ENCODE data around the gene ATP8B4.
A peak's percentile ranks its signal among the peaks of the same experiment; 100 is the strongest.

ATP8B4 gene

GRCh38 chr15:50065279-50065678 lies 53.8 kb downstream of the ATP8B4 start:
- Histone ChIP-seq H3K9me3 (replicated peaks in 1 of 11) (no peaks in the 10 kb centered on the region; a peak in 1 of 22 replicates), H3K36me3 (peaks cover 0 to 9% (median 0%) of the 10 kb centered on the region in 11 experiments; a peak in 2 of 22 replicates), H3K9ac (no peak overlapping the region), H3K4me2 (peak overlapping the region in 10 of 11 experiments; percentile 3 to 46 (median 31); a peak in 12 of 22 replicates), H4K20me1 (no peaks in the 10 kb centered on the region), H3K4me3 (no peak overlapping the region), H3K27ac (peak overlapping the region in 7 of 11 experiments; percentile 10 to 62 (median 44); a peak in 10 of 22 replicates), H3K27me3 (no peaks in the 10 kb centered on the region), H3K4me1 (peaks cover 0 to 62% (median 31%) of the 10 kb centered on the region in 10 experiments; a peak in 14 of 20 replicates)
- no peak for TF ChIP-seq Cebpa-rat (IDR thresholded peaks at IDR 0.05)

DNA sequence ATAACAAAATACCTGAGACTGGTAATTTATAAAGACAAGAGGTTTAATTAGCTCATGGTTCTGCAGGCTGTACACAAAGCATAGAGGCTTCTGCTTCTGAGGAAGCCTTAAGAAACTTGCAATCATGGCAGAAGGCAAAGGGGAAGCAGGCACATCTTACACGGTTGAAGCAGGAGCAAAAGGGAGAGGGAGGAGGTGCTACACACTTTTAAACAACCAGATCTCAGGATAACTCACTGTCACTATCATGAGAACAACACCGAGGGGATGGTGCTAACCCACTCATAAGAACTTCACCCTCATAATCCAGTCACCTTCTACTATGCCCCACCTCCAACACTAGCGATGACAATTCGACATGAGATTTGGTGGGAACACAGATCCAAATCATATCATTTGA lies 54.4 kb downstream of the ATP8B4 start:
- Histone ChIP-seq H3K4me3 (no peak overlapping the region), H3K9me3 (replicated peaks in 1 of 11) (no peaks in the 10 kb centered on the region; a peak in 1 of 22 replicates), H3K4me1 (peaks cover 0 to 68% (median 33%) of the 10 kb centered on the region in 10 experiments; a peak in 14 of 20 replicates), H3K36me3 (peaks cover 0 to 7% (median 0%) of the 10 kb centered on the region in 11 experiments; a peak in 1 of 22 replicates), H3K4me2 (peak overlapping the region in 7 of 11 experiments; percentile 36 to 60 (median 40); a peak in 12 of 22 replicates), H4K20me1 (no peaks in the 10 kb centered on the region), H3K27ac (peak overlapping the region in 8 of 11 experiments; percentile 1 to 62 (median 36); a peak in 9 of 22 replicates), H3K27me3 (no peaks in the 10 kb centered on the region), H3K9ac (peak overlapping the region in 1 of 11 experiments; percentile 17; a peak in 1 of 22 replicates)
- TF ChIP-seq Cebpa-rat (IDR thresholded peaks at IDR 0.05), result no peak

DNA sequence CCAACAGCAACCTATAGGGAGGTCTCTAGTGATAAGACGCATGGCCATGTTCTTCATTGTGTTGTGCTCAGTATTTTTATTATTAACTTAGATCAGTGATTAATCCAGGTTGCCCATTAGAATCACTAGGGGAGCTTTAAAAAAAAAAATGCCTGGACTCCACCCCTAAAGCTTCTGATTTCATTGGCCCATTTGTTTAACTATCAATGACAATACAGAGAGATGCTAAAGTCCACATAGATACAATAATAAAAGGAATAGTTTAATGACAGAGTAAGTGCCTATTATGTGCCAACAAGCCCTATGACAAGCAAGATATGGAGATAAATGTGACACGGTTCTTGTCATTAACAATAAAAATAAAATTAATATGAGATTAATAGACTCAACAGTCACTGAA lies 55.8 kb downstream of the ATP8B4 start:
- Histone ChIP-seq H4K20me1 (no peaks in the 10 kb centered on the region), H3K9ac (no peak overlapping the region), H3K4me1 (peaks cover 0 to 81% (median 41%) of the 10 kb centered on the region in 10 experiments; a peak in 14 of 20 replicates), H3K36me3 (peaks cover 0 to 7% (median 0%) of the 10 kb centered on the region in 11 experiments; a peak in 2 of 22 replicates), H3K27ac (no peak overlapping the region), H3K4me3 (no peak overlapping the region), H3K4me2 (no peak overlapping the region), H3K27me3 (no peaks in the 10 kb centered on the region), H3K9me3 (replicated peaks in 1 of 11) (no peaks in the 10 kb centered on the region; a peak in 1 of 22 replicates)
- TF ChIP-seq Cebpa-rat (IDR thresholded peaks at IDR 0.05), result no peak

GRCh38 chr15:50061503-50061902 lies 57.5 kb downstream of the ATP8B4 start:
- H3K27ac ChIP-seq, result no peak overlapping the region
- H3K4me2 ChIP-seq, result no peak overlapping the region
- no peaks in the 10 kb centered on the region for H4K20me1 ChIP-seq
- H3K4me3 ChIP-seq, result no peak overlapping the region
- no peak overlapping the region for H3K9ac ChIP-seq
- no peak for TF ChIP-seq Cebpa-rat (IDR thresholded peaks at IDR 0.05)
- H3K36me3 ChIP-seq, result peaks cover 0 to 7% (median 0%) of the 10 kb centered on the region in 11 experiments; a peak in 2 of 22 replicates
- no peaks in the 10 kb centered on the region; a peak in 1 of 22 replicates for H3K9me3 ChIP-seq (replicated peaks in 1 of 11)
- H3K4me1 ChIP-seq, result peaks cover 0 to 81% (median 45%) of the 10 kb centered on the region in 10 experiments; a peak in 15 of 20 replicates
- no peaks in the 10 kb centered on the region for H3K27me3 ChIP-seq

DNA sequence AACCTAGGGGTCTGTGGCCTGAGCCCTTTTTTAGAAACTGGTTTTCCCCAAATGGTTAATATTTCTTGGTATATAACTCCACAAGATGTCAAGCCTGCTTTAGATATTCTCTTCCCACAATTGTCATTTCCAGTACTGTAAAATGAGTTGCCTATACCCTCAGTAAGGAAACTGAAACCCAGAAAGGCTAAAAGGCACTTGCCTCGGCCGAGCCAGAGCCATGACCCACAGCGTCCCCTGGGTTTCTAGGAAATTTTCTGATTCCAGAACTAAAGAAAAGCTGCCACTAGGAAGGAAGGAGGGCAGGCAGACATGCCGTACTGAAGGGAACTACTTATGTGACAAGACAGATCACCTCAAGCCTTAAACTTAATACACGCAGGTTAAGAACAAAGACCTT lies 59.1 kb downstream of the ATP8B4 start:
- H3K4me1 ChIP-seq, result peaks cover 15 to 82% (median 48%) of the 10 kb centered on the region in 10 experiments
- TF ChIP-seq Cebpa-rat (IDR thresholded peaks at IDR 0.05), result no peak
- no peaks in the 10 kb centered on the region for H4K20me1 ChIP-seq
- H3K36me3 ChIP-seq, result peaks cover 0 to 7% (median 0%) of the 10 kb centered on the region in 11 experiments; a peak in 2 of 22 replicates
- H3K9ac ChIP-seq, result peak overlapping the region in 1 of 11 experiments; percentile 6; a peak in 1 of 22 replicates
- peak overlapping the region in 4 of 11 experiments; percentile 18 to 59 (median 39); a peak in 6 of 22 replicates for H3K4me2 ChIP-seq
- no peak overlapping the region for H3K4me3 ChIP-seq
- H3K27ac ChIP-seq, result peak overlapping the region in 4 of 11 experiments; percentile 3 to 17 (median 9); a peak in 4 of 22 replicates
- H3K27me3 ChIP-seq, result no peaks in the 10 kb centered on the region
- peaks cover 0 to under 1% (median 0%) of the 10 kb centered on the region in 11 experiments; a peak in 1 of 22 replicates for H3K9me3 ChIP-seq (replicated peaks in 1 of 11)

GRCh38 chr15:50059203-50059772 lies 59.7 kb downstream of the ATP8B4 start:
- Histone ChIP-seq H3K27ac (peak overlapping the region in 3 of 11 experiments; percentile 3 to 17 (median 14); a peak in 3 of 22 replicates), H3K9me3 (replicated peaks in 1 of 11) (peaks cover 0 to 6% (median under 1%) of the 10 kb centered on the region in 11 experiments; a peak in 12 of 22 replicates), H3K9ac (no peak overlapping the region), H3K4me3 (no peak overlapping the region), H3K4me1 (peaks cover 17 to 82% (median 50%) of the 10 kb centered on the region in 10 experiments), H4K20me1 (no peaks in the 10 kb centered on the region), H3K36me3 (peaks cover 0 to 7% (median 0%) of the 10 kb centered on the region in 11 experiments; a peak in 2 of 22 replicates), H3K4me2 (peak overlapping the region in 4 of 11 experiments; percentile 18 to 59 (median 39); a peak in 6 of 22 replicates), H3K27me3 (no peaks in the 10 kb centered on the region)
- TF ChIP-seq Cebpa-rat (IDR thresholded peaks at IDR 0.05), result no peak

GRCh38 chr15:50057905-50058639 lies 61.0 kb downstream of the ATP8B4 start:
- no peak overlapping the region for H3K9ac ChIP-seq
- no peak overlapping the region for H3K4me3 ChIP-seq
- H3K4me2 ChIP-seq, result peak overlapping the region in 7 of 11 experiments; percentile 18 to 57 (median 37); a peak in 11 of 22 replicates
- H4K20me1 ChIP-seq, result no peaks in the 10 kb centered on the region
- no peak for TF ChIP-seq Cebpa-rat (IDR thresholded peaks at IDR 0.05)
- H3K36me3 ChIP-seq, result peaks cover 0 to 7% (median 0%) of the 10 kb centered on the region in 11 experiments; a peak in 2 of 22 replicates
- H3K4me1 ChIP-seq, result peaks cover 17 to 86% (median 59%) of the 10 kb centered on the region in 10 experiments
- peak overlapping the region in 8 of 11 experiments; percentile 51 to 90 (median 80); a peak in 15 of 22 replicates for H3K27ac ChIP-seq
- peaks cover 0 to 14% (median 5%) of the 10 kb centered on the region in 11 experiments; a peak in 14 of 22 replicates for H3K9me3 ChIP-seq (replicated peaks in 1 of 11)
- H3K27me3 ChIP-seq, result no peaks in the 10 kb centered on the region

- no peaks in the 10 kb centered on the region for H3K27me3 ChIP-seq
- peak overlapping the region; percentile 3 to 90 (median 62); a peak in 17 of 22 replicates for H3K27ac ChIP-seq
- H4K20me1 ChIP-seq, result no peaks in the 10 kb centered on the region
- TF ChIP-seq Cebpa-rat (IDR thresholded peaks at IDR 0.05), result no peak
- H3K4me1 ChIP-seq, result peaks cover 17 to 95% (median 67%) of the 10 kb centered on the region in 10 experiments
- H3K4me3 ChIP-seq, result no peak overlapping the region
- H3K9me3 ChIP-seq (replicated peaks in 1 of 11), result peaks cover 0 to 16% (median 5%) of the 10 kb centered on the region in 11 experiments; a peak in 15 of 22 replicates
- peak overlapping the region in 6 of 11 experiments; percentile 20 to 57 (median 39); a peak in 11 of 22 replicates for H3K4me2 ChIP-seq
- H3K36me3 ChIP-seq, result peaks cover 0 to 9% (median 0%) of the 10 kb centered on the region in 11 experiments; a peak in 2 of 22 replicates
- H3K9ac ChIP-seq, result no peak overlapping the region
Measured at GRCh38 chr15:50057196-50057595, 61.8 kb downstream of the ATP8B4 start.

Data from BLaER1 treated with 17β-estradiol and CSF1 and Interleukin-3, amounts not matched to agents 10 nM and 100 nM (cell line).